Measurements from ENCODE around the gene RTN4RL1.
"Not testable (repeated sequence)": the region's sequence is repeated elsewhere in the genome, so short reads cannot be mapped to it uniquely, and the experiment has no call there.

The RTN4RL1 gene

GRCh38 chr17:1896243-1897104, 128.7 kb downstream of the RTN4RL1 start:
- H3K36me3 ChIP-seq (ENCODE audit: control insufficient read depth in 1 of 2, insufficient read depth in 2 of 2, low read length in 2 of 2) = peaks cover 35 to 62% of the 10 kb centered on the region in 2 donors
- no peak overlapping the region for H3K27ac ChIP-seq (ENCODE audit: low read depth, low read length)

GRCh38 chr17:1895479-1895878, 129.7 kb downstream of the RTN4RL1 start:
- peaks cover 35 to 71% of the 10 kb centered on the region in 2 donors for H3K36me3 ChIP-seq (ENCODE audit: control insufficient read depth in 1 of 2, insufficient read depth in 2 of 2, low read length in 2 of 2)
- H3K9ac ChIP-seq (ENCODE audit: low read depth in 1 of 2, low read length in 2 of 2); H3K27ac ChIP-seq (ENCODE audit: low read depth, low read length); H3K4me3 ChIP-seq (ENCODE audit: low read depth in 1 of 2, low read length in 2 of 2); H3K27me3 ChIP-seq (ENCODE audit: control insufficient read depth in 1 of 2, insufficient read depth in 2 of 2, low read length in 2 of 2); H3K9me3 ChIP-seq (ENCODE audit: control insufficient read depth in 1 of 2, low read length in 2 of 2); H3K4me1 ChIP-seq (ENCODE audit: control insufficient read depth in 1 of 2, insufficient read depth in 2 of 2, low read length in 2 of 2): not testable (repeated sequence)

More at GRCh38 chr17:1896243-1897104, 128.7 kb downstream of the RTN4RL1 start:
- Histone ChIP-seq H3K9ac (ENCODE audit: low read depth in 1 of 2, low read length in 2 of 2) (no peak overlapping the region), H3K9me3 (ENCODE audit: control insufficient read depth in 1 of 2, low read length in 2 of 2) (no peaks in the 10 kb centered on the region), H3K27me3 (ENCODE audit: control insufficient read depth in 1 of 2, insufficient read depth in 2 of 2, low read length in 2 of 2) (no peaks in the 10 kb centered on the region), H3K4me1 (ENCODE audit: control insufficient read depth in 1 of 2, insufficient read depth in 2 of 2, low read length in 2 of 2) (no peaks in the 10 kb centered on the region), H3K4me3 (ENCODE audit: low read depth in 1 of 2, low read length in 2 of 2) (no peak overlapping the region)

GRCh38 chr17:1894753-1895339, 130.3 kb downstream of the RTN4RL1 start:
- Histone ChIP-seq H3K9me3 (ENCODE audit: control insufficient read depth in 1 of 2, low read length in 2 of 2) (no peaks in the 10 kb centered on the region), H3K9ac (ENCODE audit: low read depth in 1 of 2, low read length in 2 of 2) (no peak overlapping the region), H3K4me3 (ENCODE audit: low read depth in 1 of 2, low read length in 2 of 2) (no peak overlapping the region), H3K27ac (ENCODE audit: low read depth, low read length) (no peak overlapping the region), H3K27me3 (ENCODE audit: control insufficient read depth in 1 of 2, insufficient read depth in 2 of 2, low read length in 2 of 2) (no peaks in the 10 kb centered on the region), H3K4me1 (ENCODE audit: control insufficient read depth in 1 of 2, insufficient read depth in 2 of 2, low read length in 2 of 2) (no peaks in the 10 kb centered on the region), H3K36me3 (ENCODE audit: control insufficient read depth in 1 of 2, insufficient read depth in 2 of 2, low read length in 2 of 2) (peaks cover 35 to 75% of the 10 kb centered on the region in 2 donors)

GRCh38 chr17:1890758-1891450, 134.2 kb downstream of the RTN4RL1 start:
- Histone ChIP-seq H3K4me3 (ENCODE audit: low read depth in 1 of 2, low read length in 2 of 2) (no peak overlapping the region), H3K27me3 (ENCODE audit: control insufficient read depth in 1 of 2, insufficient read depth in 2 of 2, low read length in 2 of 2) (no peaks in the 10 kb centered on the region), H3K9ac (ENCODE audit: low read depth in 1 of 2, low read length in 2 of 2) (no peak overlapping the region), H3K9me3 (ENCODE audit: control insufficient read depth in 1 of 2, low read length in 2 of 2) (no peaks in the 10 kb centered on the region), H3K4me1 (ENCODE audit: control insufficient read depth in 1 of 2, insufficient read depth in 2 of 2, low read length in 2 of 2) (no peaks in the 10 kb centered on the region), H3K27ac (ENCODE audit: low read depth, low read length) (no peak overlapping the region), H3K36me3 (ENCODE audit: control insufficient read depth in 1 of 2, insufficient read depth in 2 of 2, low read length in 2 of 2) (peaks cover 17 to 72% of the 10 kb centered on the region in 2 donors)

- no peak overlapping the region for H3K4me3 ChIP-seq (ENCODE audit: low read depth in 1 of 2, low read length in 2 of 2)
- H3K27me3 ChIP-seq (ENCODE audit: control insufficient read depth in 1 of 2, insufficient read depth in 2 of 2, low read length in 2 of 2) = no peaks in the 10 kb centered on the region
- H3K9ac ChIP-seq (ENCODE audit: low read depth in 1 of 2, low read length in 2 of 2) = no peak overlapping the region
- H3K4me1 ChIP-seq (ENCODE audit: control insufficient read depth in 1 of 2, insufficient read depth in 2 of 2, low read length in 2 of 2) = no peaks in the 10 kb centered on the region
- H3K9me3 ChIP-seq (ENCODE audit: control insufficient read depth in 1 of 2, low read length in 2 of 2) = no peaks in the 10 kb centered on the region
- no peak overlapping the region for H3K27ac ChIP-seq (ENCODE audit: low read depth, low read length)
- peaks cover 17 to 79% of the 10 kb centered on the region in 2 donors for H3K36me3 ChIP-seq (ENCODE audit: control insufficient read depth in 1 of 2, insufficient read depth in 2 of 2, low read length in 2 of 2)
Measured at GRCh38 chr17:1888741-1889140, 136.4 kb downstream of the RTN4RL1 start.
